Kidney (tissue), 14 donors: ENCODE data around the gene PKN1. TPM values are rescaled to one million over a fixed set of nuclear protein-coding genes. Genes with fewer than 3 reads are reported as not detected.

Experiments used
- DNase-seq, 5 donors: peaks; one replicate each; pipeline ENCODE4 v3.0.0-alpha.2; 2013 to 2020
- FAIRE-seq: peaks from 2 replicates; lab custom pipeline; 2012; peaks lifted over from hg19 to GRCh38; lab: Jason Lieb, UNC
- H3K27ac ChIP-seq, 2 donors: one replicate each; pipeline ENCODE4 v1.7.0; 2013; ENCODE audit warnings: low read depth in 2 of 2, low read length in 2 of 2, inconsistent platforms in 1 of 2
- H3K27me3 ChIP-seq: one replicate; pipeline ENCODE4 v1.7.1; 2013; ENCODE audit warnings: low read length, inconsistent platforms; ENCODE audit not compliant: control insufficient read depth, insufficient read depth
- H3K36me3 ChIP-seq, 3 donors: one replicate each; pipeline versions ENCODE4 v1.7.0 to v1.7.1; 2013; ENCODE audit warnings: low read length in 3 of 3, control low read depth in 1 of 3, inconsistent platforms in 1 of 3; ENCODE audit not compliant: insufficient read depth in 3 of 3, control insufficient read depth in 2 of 3
- H3K4me1 ChIP-seq, 3 donors: one replicate each; pipeline versions ENCODE4 v1.7.0 to v1.7.1; 2013; ENCODE audit warnings: low read length in 3 of 3, inconsistent platforms in 1 of 3, low read depth in 1 of 3; ENCODE audit not compliant: control insufficient read depth in 2 of 3, insufficient read depth in 2 of 3
- H3K4me3 ChIP-seq, 3 donors: one replicate each; pipeline versions ENCODE4 v1.7.0 to v1.8.1; 2013; ENCODE audit warnings: low read length in 3 of 3, control low read depth in 1 of 3, inconsistent platforms in 1 of 3
- H3K9ac ChIP-seq, 3 donors: one replicate each; pipeline versions ENCODE4 v1.7.0 to v1.7.1; 2013; ENCODE audit warnings: low read length in 3 of 3, control low read depth in 1 of 3, inconsistent platforms in 1 of 3
- H3K9me3 ChIP-seq, 3 donors: one replicate each; pipeline versions ENCODE4 v1.7.0 to v1.7.1; 2013; ENCODE audit warnings: low read length in 3 of 3, control low read depth in 1 of 3, inconsistent platforms in 1 of 3; ENCODE audit not compliant: control insufficient read depth in 2 of 3, insufficient read depth in 1 of 3
- intact Hi-C: fragments of 100-400 bp; cut with DNase I; formaldehyde crosslinking; loops from one replicate; pipeline ENCODE4 v1.11.1; 2022
- polyA plus RNA-seq: library from polyadenylated mRNA; stranded (reverse); fragments of 350-450 nt; fragmentation: Illumina TruSeq; extraction: RNeasy Lipid Tissue Mini Kit (QIAGEN cat#74804); gene quantifications from one replicate; pipeline ENCODE4 v1.2.3, GENCODE V29; 2014; ENCODE audit warnings: low read depth, low replicate concordance; ENCODE audit not compliant: insufficient read depth
- total RNA-seq: library from RNA; stranded (reverse); fragmentation: NEBNext Ultra II Directional; extraction: Animal tissue kit (Norgen Biotek cat#: 25700); gene quantifications from one replicate; pipeline ENCODE4 v1.2.1, GENCODE V29; 2021
- TF ChIP-seq, protein P1 (sequence below): IDR thresholded peaks from 3 replicates; pipeline ENCODE4 v1.5.1; 2012; ENCODE audit warnings: mild to moderate bottlenecking, moderate library complexity, borderline replicate concordance; ENCODE audit not compliant: insufficient read depth; ENCODE audit errors: extremely low read depth
- donor health status: control.
- donor health status: control.
- donor health status: control.
- donor health status: control.
- donor health status: control.
- donor health status: DM: yes; HTN: yes; CAD: no.
- donor health status: Normal renal cell carcinoma (clear cell type).

Gene PKN1
- total and polyA plus RNA-seq, 2 donors from 2014 or later: 67.7 to 103 TPM

DNA sequence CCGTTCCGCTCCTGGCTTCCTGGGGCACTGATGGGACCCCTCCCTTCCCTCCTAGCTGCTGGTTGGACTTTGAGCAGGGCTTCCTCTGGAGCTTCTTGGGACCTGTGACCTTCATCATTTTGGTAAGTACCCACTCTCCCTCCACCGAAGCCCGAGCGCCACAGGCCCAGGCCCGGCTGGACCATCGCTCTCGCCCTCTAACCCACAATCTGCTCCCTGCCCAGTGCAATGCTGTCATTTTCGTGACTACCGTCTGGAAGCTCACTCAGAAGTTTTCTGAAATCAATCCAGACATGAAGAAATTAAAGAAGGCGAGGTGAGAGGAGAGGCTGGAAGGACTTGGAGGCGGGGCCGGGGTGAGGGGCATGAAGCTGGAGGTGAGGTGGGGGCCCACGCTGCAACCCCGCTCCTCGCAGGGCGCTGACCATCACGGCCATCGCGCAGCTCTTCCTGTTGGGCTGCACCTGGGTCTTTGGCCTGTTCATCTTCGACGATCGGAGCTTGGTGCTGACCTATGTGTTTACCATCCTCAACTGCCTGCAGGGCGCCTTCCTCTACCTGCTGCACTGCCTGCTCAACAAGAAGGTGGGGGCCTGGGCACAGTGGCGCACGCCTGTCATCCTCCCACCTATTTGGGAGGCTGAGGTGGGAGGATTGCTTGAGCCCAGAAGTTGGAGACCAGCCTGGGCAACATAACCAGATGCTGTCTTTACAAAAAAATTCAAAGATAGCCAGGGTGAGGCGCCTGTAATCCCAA lies 26.3 kb upstream of the PKN1 start:
- Histone ChIP-seq H3K4me1 (peaks cover 0 to 6% (median 0%) of the 10 kb centered on the region in 3 donors), H3K9me3 (no peaks in the 10 kb centered on the region), H3K36me3 (peaks cover 2 to 27% (median 16%) of the 10 kb centered on the region in 3 donors), H3K4me3 (no peak overlapping the region), H3K27me3 (no peaks in the 10 kb centered on the region), H3K27ac (no peak overlapping the region), H3K9ac (no peak overlapping the region)
- TF ChIP-seq, protein P1, sequence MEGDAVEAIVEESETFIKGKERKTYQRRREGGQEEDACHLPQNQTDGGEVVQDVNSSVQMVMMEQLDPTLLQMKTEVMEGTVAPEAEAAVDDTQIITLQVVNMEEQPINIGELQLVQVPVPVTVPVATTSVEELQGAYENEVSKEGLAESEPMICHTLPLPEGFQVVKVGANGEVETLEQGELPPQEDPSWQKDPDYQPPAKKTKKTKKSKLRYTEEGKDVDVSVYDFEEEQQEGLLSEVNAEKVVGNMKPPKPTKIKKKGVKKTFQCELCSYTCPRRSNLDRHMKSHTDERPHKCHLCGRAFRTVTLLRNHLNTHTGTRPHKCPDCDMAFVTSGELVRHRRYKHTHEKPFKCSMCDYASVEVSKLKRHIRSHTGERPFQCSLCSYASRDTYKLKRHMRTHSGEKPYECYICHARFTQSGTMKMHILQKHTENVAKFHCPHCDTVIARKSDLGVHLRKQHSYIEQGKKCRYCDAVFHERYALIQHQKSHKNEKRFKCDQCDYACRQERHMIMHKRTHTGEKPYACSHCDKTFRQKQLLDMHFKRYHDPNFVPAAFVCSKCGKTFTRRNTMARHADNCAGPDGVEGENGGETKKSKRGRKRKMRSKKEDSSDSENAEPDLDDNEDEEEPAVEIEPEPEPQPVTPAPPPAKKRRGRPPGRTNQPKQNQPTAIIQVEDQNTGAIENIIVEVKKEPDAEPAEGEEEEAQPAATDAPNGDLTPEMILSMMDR: no peak
- DNase-seq (no peak), FAIRE-seq (no peak)
- intact Hi-C loops: no loop called here

DNA sequence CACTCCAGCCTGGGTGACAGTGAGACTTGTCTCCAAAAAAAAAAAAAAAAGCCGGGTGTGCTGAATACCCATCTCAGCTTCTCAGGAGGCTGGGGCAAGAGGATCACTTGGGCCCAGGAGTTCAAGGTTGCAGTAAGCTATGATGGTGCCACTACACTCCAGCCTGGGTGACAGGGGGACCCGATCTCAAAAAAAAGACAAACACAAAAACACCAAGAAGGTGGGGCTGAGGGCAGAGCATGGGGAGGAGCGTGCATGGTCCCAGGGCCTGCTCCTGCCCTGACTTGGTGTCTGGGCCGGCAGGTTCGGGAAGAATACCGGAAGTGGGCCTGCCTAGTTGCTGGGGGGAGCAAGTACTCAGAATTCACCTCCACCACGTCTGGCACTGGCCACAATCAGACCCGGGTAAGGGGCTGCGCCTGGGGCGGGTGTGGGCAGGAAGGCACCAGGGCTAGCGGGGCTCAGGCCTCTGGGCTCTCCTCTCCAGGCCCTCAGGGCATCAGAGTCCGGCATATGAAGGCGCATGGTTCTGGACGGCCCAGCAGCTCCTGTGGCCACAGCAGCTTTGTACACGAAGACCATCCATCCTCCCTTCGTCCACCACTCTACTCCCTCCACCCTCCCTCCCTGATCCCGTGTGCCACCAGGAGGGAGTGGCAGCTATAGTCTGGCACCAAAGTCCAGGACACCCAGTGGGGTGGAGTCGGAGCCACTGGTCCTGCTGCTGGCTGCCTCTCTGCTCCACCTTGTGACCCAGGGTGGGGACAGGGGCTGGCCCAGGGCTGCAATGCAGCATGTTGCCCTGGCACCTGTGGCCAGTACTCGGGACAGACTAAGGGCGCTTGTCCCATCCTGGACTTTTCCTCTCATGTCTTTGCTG lies 25.3 kb upstream of the PKN1 start:
- Histone ChIP-seq H3K4me3 (no peak overlapping the region), H3K27me3 (no peaks in the 10 kb centered on the region), H3K4me1 (peaks cover 0 to 6% (median 0%) of the 10 kb centered on the region in 3 donors), H3K9me3 (no peaks in the 10 kb centered on the region), H3K27ac (no peak overlapping the region), H3K36me3 (peaks cover 5 to 37% (median 18%) of the 10 kb centered on the region in 3 donors), H3K9ac (no peak overlapping the region)
- intact Hi-C loops: no loop called here
- no peak for DNase-seq
- no peak for FAIRE-seq
- TF ChIP-seq, protein P1: no peak

DNA sequence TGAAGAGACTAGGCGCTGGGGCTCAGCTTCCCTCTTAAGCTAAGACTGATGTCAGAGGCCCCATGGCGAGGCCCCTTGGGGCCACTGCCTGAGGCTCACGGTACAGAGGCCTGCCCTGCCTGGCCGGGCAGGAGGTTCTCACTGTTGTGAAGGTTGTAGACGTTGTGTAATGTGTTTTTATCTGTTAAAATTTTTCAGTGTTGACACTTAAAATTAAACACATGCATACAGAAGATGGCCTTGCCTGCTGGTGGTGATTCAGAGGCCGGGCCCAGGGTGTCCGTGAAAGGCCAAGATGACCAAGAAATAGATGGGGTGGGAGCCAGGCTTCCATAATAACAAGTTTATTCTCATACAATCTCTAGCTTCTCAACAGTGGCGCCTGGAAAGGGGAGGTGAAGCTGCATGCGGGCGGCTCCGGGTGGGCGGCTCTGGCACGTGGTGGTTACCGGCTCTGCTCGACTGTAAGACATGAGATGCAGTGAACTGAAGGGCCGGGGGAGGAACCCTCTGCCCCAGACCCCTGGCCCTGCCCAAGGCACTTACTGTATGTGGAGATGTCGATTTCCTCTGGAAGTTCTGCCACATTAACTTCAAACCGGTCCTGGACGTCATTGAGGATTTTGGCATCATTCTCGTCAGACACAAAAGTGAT lies 24.5 kb upstream of the PKN1 start:
- H3K27me3 ChIP-seq: no peaks in the 10 kb centered on the region
- H3K9me3 ChIP-seq: no peaks in the 10 kb centered on the region
- no peak overlapping the region for H3K9ac ChIP-seq
- no peak overlapping the region for H3K4me3 ChIP-seq
- H3K27ac ChIP-seq: no peak overlapping the region
- peaks cover 0 to 10% (median 0%) of the 10 kb centered on the region in 3 donors for H3K4me1 ChIP-seq
- TF ChIP-seq, protein P1: no peak
- DNase-seq (no peak), FAIRE-seq (no peak)
- H3K36me3 ChIP-seq: peaks cover 5 to 37% (median 18%) of the 10 kb centered on the region in 3 donors
- intact Hi-C loops: no loop called here
